ENCODE results near the gene CDC20B. TPM values are rescaled to one million over a fixed set of nuclear protein-coding genes. Genes with fewer than 3 reads are reported as not detected.
A peak's percentile ranks its signal among the peaks of the same experiment; 100 is the strongest.
"Not testable (repeated sequence)": the region's sequence is repeated elsewhere in the genome, so short reads cannot be mapped to it uniquely, and the experiment has no call there.

CDC20B gene
- total RNA-seq, 1 donor from 2014 or later = under 0.01 TPM

DNA sequence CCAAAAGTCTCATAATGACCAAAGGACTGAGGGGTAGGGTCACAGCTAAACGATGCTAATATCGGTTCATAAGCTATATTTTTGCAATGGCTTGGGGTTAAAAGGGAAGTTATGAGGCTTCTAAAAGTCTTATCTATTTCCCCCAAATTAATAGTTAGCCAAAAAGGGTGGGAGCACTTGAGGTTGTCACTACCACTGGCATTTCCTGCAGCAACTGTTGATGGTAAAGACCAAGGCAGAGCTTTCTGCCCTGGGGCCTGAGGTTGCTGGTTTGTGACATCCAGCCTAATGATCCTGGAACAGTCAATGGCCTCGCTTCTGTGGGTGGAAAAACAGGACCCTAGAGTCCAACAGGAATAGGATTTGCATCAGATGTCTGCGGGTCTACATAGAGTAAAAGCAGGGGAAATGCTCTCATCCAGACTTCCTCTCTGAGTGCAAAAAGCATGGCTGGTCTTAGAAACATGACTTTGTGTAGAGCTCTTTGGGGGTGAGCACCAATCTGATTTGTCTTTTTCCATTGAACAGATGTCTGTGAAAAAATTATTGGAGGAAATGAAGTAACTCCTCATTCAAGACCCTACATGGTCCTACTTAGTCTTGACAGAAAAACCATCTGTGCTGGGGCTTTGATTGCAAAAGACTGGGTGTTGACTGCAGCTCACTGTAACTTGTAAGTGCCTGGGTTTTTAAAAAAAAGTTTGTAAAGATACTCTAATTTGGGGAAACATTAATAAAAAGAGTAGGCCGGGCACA lies 67.9 kb downstream of the CDC20B start:
- no peak for DNase-seq (ENCODE audit: low read depth in 2 of 2)

DNA sequence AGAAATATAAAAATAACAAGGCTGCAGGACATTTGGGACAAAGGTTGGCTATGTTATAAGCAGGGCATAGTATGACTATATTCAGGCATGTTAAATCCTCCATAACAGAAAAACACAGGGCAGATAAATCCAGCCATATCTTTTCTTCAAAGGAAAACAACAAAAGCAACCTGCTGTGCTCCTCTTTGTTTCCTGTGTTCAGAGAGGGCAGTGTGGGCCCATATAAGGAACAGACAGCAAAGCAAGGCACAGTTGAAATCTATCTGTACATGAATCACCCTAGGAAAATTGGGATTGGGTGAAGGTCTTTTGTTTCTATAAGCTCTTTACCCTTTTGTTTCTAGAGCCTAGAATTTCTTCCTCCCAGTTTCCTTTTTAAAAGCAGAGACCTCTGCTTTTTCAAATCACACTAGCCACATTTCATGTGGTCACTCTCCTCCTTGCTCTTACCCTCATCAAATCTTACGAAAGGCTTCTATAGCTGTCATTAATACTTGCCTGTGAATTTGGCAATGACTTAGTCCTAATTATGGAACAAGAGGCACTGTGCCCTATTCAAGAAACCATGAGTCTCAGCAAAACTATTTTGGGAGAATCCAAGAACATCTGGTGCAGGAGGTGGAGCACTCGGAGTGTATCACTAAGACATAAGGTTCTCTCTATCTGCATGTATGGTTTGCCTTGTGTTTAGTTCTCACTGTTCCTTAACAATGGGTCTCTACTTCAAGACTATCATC lies 68.8 kb downstream of the CDC20B start:
- no peak for DNase-seq (ENCODE audit: low read depth in 2 of 2)

GRCh38 chr5:55102348-55102747 lies 70.6 kb downstream of the CDC20B start, which contains the start of gene GZMA:
Gene GZMA (plus strand): TSS chr5:55102646. CDS start chr5:55102683, 37 bp downstream.
- no peak for DNase-seq (ENCODE audit: low read depth in 2 of 2)

GRCh38 chr5:55101556-55102276 lies 71.3 kb downstream of the CDC20B start:
- DNase-seq (ENCODE audit: low read depth in 2 of 2) = no peak

DNA sequence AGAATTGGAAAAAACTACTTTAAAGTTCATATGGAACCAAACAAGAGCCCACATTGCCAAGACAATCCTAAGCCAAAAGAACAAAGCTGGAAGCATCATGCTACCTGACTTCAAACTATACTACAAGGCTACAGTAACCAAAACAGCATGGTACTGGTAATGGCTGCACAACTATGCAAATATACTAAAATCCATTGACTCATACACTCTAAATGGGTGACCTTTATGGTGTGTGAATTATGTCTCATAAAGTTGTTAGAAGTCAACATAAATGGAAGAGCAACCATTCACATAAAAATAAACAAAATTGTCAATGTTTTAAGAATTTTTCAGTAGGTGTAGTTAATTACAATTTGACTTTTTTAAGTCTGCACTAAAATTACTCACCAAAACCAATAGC lies 71.8 kb downstream of the CDC20B start:
- not testable (repeated sequence) for DNase-seq (ENCODE audit: low read depth in 2 of 2)

GRCh38 chr5:55096861-55097260 lies 76.1 kb downstream of the CDC20B start:
- DNase-seq (ENCODE audit: low read depth in 2 of 2) = no peak

DNA sequence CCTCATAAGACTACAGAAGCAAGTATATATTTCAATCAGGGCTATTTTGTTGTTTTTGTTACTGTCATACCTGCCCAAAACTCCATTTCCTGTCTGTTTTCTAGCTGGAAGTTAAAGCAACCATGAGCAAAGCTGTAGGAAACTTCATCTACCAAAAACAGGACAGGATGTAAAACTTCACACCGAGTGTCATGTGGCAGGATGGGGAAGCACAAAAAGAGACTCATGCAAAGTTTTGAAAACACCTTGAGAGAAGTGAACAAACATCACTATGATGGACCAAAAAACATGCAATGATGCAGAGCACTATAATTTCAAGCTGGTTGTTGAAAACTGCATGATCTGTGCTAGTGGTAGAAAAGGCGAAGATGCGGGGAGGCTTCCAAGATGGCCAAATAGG lies 76.8 kb downstream of the CDC20B start:
- no peak for DNase-seq (ENCODE audit: low read depth in 2 of 2)

DNA sequence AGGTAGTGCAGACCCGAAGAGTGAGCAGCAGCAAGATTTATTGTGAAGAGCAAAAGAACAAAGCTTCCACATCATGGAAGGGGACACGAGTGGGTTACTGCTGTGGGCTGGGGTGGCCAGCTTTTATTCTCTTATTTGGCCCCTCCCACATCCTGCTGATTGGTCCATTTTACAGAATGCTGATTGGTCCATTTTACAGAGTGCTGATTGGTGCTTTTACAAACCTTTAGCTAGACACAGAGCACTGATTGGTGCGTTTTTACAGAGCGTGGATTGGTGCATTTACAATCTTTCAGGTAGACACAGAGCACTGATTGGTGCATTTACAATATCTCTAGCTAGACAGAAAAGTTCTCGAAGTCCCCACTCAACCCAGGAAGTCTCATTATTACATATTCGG lies 82.0 kb downstream of the CDC20B start:
- not testable (repeated sequence) for DNase-seq (ENCODE audit: low read depth in 2 of 2)

DNA sequence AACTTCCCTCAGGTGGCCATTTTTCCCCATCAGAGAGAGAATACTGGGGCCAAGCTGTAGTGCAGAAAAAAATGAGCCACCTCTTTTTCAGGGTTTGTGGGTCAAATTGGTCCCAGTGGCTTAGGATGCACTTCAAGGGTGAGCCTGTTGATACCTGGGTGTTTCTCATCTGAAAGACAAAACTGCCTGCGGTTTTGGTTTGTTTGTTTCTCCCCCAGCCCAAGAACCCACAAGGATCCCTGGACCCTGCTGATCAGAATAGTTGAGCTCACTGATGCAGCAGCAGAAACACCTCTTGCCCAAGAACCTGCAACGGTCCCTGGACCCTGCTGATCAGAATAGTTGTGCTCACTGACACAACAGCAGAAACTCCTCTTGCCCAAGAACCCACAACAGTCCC lies 83.7 kb downstream of the CDC20B start:
- DNase-seq (ENCODE audit: low read depth in 2 of 2) = not testable (repeated sequence)

- no peak for DNase-seq (ENCODE audit: low read depth in 2 of 2)
Observed at GRCh38 chr5:55081541-55081940, 91.4 kb downstream of the CDC20B start.

DNA sequence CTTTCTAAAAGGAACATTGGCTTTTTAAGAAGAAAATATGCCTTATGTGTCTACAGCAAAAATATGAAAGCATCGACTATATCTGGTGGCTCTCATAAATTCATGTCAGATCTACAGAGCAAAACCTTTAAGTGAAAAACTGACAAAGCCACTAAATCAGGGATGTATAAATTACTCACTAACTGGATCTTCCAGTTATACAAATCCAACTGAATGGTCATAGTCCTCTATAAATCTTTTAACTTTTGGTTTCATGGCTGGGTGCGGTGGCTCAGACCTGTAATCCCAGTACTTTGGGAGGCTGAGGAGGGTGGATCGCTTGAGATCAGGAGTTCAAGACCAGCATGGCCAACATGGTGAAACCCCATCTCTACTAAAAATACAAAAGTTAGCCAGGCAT lies 99.8 kb downstream of the CDC20B start:
- no peak for DNase-seq (ENCODE audit: low read depth in 2 of 2)

DNA sequence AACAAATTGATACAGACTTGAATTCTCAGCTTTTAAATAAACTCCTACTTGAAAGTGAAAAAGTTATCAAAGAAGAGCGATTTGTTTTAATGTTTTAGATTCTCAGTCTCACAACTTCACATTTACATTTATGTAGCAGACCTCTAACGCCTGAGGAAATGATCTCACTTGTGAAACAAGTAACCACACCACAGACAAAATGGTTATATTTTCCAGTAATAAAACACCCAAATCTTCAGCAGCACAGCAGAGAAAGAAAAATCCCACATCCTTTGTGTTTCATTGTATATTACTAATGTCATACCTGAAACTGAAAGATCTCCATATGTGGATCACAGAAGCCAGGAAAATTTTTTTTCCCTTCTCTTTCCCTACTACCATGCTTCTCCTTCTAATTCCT lies 100.3 kb downstream of the CDC20B start:
- peak in 1 of 2 donors; percentile 14 for DNase-seq (ENCODE audit: low read depth in 2 of 2)

GRCh38 chr5:55071413-55071812 lies 101.6 kb downstream of the CDC20B start:
- DNase-seq (ENCODE audit: low read depth in 2 of 2) = no peak

GRCh38 chr5:55070968-55071367 lies 102.0 kb downstream of the CDC20B start:
- DNase-seq (ENCODE audit: low read depth in 2 of 2) = no peak

DNA sequence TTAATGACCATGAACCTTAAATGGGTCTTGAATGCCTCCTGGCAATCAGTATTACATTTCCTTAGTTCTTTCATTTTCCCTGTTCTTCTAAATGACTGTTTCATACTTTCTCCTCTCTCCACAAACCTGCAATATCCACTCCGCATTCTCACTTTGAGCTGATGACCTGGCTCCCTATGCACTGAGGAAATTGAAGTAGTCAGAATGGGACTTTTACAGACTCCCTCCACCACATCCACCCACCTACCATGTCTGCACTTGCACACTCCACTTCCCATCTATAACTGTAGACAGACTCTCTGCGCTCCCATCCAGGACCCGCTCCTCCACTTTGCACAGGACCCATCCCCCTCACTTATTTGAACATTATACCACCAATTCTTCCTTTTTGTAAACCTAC lies 106.7 kb downstream of the CDC20B start:
- no peak for DNase-seq (ENCODE audit: low read depth in 2 of 2)

- no peak for DNase-seq (ENCODE audit: low read depth in 2 of 2)
Observed at GRCh38 chr5:55064523-55064922, 108.5 kb downstream of the CDC20B start.

- peak in 1 of 2 donors; percentile 35 for DNase-seq (ENCODE audit: low read depth in 2 of 2)
Observed at GRCh38 chr5:55063899-55064298, 109.1 kb downstream of the CDC20B start.

GRCh38 chr5:55063220-55063863 lies 109.6 kb downstream of the CDC20B start:
- DNase-seq (ENCODE audit: low read depth in 2 of 2) = peak; percentile 65 to 76
